Measurements from ENCODE around the gene TEX53. TPM values are rescaled to one million over a fixed set of nuclear protein-coding genes. Genes with fewer than 3 reads are reported as not detected.
A peak's percentile ranks its signal among the peaks of the same experiment; 100 is the strongest.

TEX53 gene
- total and polyA plus RNA-seq, 12 donors: not detected

- peak overlapping the region in 9 of 10 donors; percentile 55 to 82 (median 74) for H3K4me3 ChIP-seq
- H3K4me1 ChIP-seq: peaks cover 0 to 41% (median 15%) of the 10 kb centered on the region in 9 donors
- no peaks in the 10 kb centered on the region for H3K9me3 ChIP-seq
- intact Hi-C loops (cut with DNase I): no loop called here
- TF ChIP-seq, protein P1, sequence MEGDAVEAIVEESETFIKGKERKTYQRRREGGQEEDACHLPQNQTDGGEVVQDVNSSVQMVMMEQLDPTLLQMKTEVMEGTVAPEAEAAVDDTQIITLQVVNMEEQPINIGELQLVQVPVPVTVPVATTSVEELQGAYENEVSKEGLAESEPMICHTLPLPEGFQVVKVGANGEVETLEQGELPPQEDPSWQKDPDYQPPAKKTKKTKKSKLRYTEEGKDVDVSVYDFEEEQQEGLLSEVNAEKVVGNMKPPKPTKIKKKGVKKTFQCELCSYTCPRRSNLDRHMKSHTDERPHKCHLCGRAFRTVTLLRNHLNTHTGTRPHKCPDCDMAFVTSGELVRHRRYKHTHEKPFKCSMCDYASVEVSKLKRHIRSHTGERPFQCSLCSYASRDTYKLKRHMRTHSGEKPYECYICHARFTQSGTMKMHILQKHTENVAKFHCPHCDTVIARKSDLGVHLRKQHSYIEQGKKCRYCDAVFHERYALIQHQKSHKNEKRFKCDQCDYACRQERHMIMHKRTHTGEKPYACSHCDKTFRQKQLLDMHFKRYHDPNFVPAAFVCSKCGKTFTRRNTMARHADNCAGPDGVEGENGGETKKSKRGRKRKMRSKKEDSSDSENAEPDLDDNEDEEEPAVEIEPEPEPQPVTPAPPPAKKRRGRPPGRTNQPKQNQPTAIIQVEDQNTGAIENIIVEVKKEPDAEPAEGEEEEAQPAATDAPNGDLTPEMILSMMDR (IDR thresholded peaks at IDR 0.05): no peak
- H3K27ac ChIP-seq: peak overlapping the region in 7 of 10 donors; percentile 70 to 94 (median 79)
- H3K27me3 ChIP-seq: no peaks in the 10 kb centered on the region
- DNase-seq (no peak), ATAC-seq (peak in 3 of 8 donors; percentile 9 to 37 (median 27))
- WGBS, 2 donors: 59 to 65% methylated on average over 4 of the region's 4 CpGs
- H3K36me3 ChIP-seq: no peaks in the 10 kb centered on the region
Observed at GRCh38 chr9:114612272-114612923, 45.2 kb downstream of the TEX53 start.

DNA sequence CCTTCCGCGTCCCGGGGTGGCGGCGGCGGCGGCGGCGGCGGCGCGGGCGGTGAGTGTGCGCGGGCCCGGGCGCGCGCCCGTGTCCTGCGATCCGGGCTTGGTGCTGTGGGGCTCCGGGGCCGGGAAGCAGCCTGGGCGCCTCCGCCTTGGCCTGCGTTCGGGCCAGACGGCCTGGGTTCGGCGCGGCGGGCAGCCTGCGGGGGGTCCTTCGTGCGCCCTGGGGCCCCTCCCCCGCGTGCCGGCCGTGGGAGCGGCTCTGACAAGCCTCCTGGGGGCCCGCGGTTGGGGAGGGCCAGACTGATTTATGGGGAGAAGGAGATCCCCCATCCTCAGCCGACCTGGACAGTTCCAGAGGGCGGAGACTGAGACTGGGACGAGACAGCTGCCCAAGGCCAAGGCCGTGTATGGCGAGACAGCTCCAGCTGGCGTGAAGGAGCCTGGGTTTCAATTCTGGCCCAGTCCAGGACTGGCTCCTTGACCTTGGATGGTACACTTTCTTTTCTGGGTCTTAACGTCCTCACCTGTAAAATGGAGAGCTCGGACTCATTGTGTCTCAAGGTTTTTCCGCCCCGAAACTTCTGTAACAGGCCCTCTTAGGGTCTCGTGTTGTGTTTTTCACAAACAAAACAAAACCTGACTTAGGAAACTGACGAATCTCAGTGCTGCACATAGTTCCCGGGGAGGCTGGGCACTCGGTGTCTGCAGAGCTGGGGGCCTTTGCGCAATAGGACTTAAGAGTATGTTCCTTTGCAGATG lies 45.9 kb downstream of the TEX53 start:
- Histone ChIP-seq H3K27ac (peak overlapping the region; percentile 56 to 94 (median 76)), H3K36me3 (no peaks in the 10 kb centered on the region), H3K9me3 (no peaks in the 10 kb centered on the region), H3K27me3 (no peaks in the 10 kb centered on the region), H3K4me3 (peak overlapping the region; percentile 55 to 82 (median 71)), H3K4me1 (peaks cover 0 to 39% (median 20%) of the 10 kb centered on the region in 9 donors)
- WGBS, 2 donors: 7 to 14% methylated on average over 44 to 58 of the region's 58 CpGs
- intact Hi-C loops (cut with DNase I): no loop called here
- DNase-seq: peak; percentile 47 to 50
- peak; percentile 70 to 85 (median 78) for ATAC-seq
- TF ChIP-seq, protein P1 (IDR thresholded peaks at IDR 0.05): no peak

GRCh38 chr9:114608525-114608796 lies 49.1 kb downstream of the TEX53 start:
- Histone ChIP-seq H3K27me3 (no peaks in the 10 kb centered on the region), H3K4me1 (peaks cover 0 to 40% (median 27%) of the 10 kb centered on the region in 9 donors), H3K9me3 (no peaks in the 10 kb centered on the region), H3K36me3 (no peaks in the 10 kb centered on the region), H3K27ac (no peak overlapping the region), H3K4me3 (no peak overlapping the region)
- intact Hi-C loops (cut with DNase I): no loop called here
- DNase-seq (no peak), ATAC-seq (no peak)
- TF ChIP-seq, protein P1 (IDR thresholded peaks at IDR 0.05): no peak
- 90 to 93% methylated on average over 2 of the region's 2 CpGs for WGBS, 2 donors

DNA sequence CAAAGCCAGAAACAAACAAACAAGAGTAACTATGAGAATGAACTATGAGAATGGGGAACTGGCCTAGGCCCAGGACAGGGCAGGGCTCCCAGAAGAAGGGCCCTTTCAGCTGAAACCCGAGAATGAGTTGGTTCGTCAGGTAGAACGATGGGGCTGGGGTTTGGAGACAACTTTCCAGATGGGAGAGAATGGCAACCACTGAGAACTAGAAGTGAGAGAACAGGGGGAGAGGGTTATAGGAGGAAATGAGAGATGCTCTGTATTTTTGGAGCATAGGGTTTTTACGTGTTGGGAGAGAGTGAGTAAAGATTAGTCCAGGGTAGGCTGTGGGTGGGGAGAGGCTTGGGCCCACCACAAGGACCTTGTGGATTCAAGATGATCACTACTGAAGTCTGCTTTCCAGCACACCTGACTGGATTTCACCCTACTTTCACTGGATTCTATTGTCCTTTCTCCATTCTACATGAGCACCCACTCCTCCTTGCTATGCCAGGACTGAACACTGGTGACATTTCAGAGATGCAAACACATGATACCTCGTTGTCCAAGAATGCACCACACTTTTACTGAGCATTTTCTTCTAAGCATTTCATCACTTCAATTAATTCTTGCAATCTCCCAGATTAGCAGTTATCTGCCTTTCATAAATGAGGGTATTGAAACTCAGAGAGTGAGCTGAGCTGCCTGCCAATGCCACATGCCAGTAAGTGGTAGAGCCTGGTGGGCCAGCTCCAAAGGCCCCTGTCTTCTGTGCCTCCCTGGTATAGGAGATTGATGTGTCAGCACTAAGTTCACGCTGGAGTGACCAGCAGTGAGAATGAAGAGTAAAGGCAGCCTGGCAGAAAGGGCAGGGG lies 49.7 kb downstream of the TEX53 start:
- Histone ChIP-seq H3K27ac (no peak overlapping the region), H3K4me3 (no peak overlapping the region), H3K27me3 (no peaks in the 10 kb centered on the region), H3K9me3 (no peaks in the 10 kb centered on the region), H3K4me1 (peaks cover 0 to 37% (median 25%) of the 10 kb centered on the region in 9 donors), H3K36me3 (no peaks in the 10 kb centered on the region)
- DNase-seq (no peak), ATAC-seq (no peak)
- intact Hi-C loops (cut with DNase I): no loop called here
- WGBS, 2 donors: 90 to 96% methylated on average over 6 of the region's 6 CpGs
- TF ChIP-seq, protein P1 (IDR thresholded peaks at IDR 0.05): no peak
